ENCODE results near the gene HOXD9. TPM values are rescaled to one million over a fixed set of nuclear protein-coding genes. Genes with fewer than 3 reads are reported as not detected.

HOXD9 gene
- total and polyA plus RNA-seq, 2 of the 8 experiments (the other 6 are each of a cell fraction or from before 2014, with no cell fraction given), result not detected

DNA sequence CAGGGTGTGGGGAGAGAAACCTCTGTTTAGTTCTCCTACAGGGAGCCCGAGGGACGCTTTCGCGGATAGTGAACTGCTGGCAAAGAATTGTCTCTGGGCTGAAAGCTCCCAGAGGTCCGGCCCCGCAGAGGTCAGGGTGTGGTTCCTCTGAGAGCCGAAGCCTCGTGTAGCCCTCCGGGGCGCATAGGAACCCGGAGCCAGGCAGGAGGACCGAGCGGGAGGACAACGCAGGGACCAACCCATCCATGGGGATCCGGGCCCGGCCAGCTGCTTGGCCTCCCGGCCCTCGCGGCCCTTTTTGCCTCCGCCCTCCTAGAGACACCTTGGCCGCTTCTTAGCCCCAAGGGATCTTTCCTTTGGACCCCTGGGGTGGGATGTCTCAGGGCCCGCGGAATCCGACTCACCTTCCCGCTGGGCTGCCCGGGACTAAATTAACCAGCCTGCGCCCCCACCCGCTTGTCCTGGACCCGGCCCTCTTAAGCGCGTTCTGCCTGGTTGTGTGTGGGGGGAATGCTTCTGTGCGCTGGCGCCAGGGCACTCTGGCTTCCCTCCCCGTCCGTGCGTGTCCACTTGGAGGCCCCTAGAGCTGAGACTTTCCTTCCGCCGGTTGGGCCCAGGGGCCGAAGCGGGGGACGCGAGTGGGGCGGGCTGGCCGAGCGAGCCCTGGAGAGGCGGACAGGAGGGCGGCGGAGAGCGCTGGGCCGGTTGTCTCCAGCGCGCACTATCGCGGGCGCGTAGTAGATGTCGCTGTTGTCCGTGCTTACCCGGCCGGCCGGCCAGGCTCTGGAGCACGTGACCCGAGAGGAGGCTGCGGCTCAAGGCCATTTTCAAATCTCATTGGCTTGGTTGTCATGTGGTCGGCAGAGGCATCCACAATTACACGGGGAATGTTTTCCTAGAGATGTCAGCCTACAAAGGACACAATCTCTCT, 6.4 kb upstream of the HOXD9 start, which contains the start of gene HOXD10 (continued):
- TF ChIP-seq SUZ12 (IDR thresholded peaks at IDR 0.05; ENCODE audit: low read length) (peak; percentile 79; the same call in 1 of the 2 replicates), TAF7 (optimal IDR thresholded peaks at IDR 0.05; ENCODE audit: borderline replicate concordance, low read depth, low read length) (no peak), RNF2 (IDR thresholded peaks at IDR 0.05; ENCODE audit: borderline replicate concordance, low read depth, low read length, missing control alignments, poor library complexity, severe bottlenecking) (peak; percentile 96), CHD2 (IDR thresholded peaks at IDR 0.05; ENCODE audit: low read length) (peak; percentile 22; the same call in 1 of the 2 replicates), RAD21 (IDR thresholded peaks at IDR 0.05 in 1 of 2, conservative IDR thresholded peaks at IDR 0.05 in 1 of 2; ENCODE audit: low read depth in 2 of 2, low read length in 2 of 2) (peak; percentile 67 to 74)
- TF ChIP-seq, protein P1, sequence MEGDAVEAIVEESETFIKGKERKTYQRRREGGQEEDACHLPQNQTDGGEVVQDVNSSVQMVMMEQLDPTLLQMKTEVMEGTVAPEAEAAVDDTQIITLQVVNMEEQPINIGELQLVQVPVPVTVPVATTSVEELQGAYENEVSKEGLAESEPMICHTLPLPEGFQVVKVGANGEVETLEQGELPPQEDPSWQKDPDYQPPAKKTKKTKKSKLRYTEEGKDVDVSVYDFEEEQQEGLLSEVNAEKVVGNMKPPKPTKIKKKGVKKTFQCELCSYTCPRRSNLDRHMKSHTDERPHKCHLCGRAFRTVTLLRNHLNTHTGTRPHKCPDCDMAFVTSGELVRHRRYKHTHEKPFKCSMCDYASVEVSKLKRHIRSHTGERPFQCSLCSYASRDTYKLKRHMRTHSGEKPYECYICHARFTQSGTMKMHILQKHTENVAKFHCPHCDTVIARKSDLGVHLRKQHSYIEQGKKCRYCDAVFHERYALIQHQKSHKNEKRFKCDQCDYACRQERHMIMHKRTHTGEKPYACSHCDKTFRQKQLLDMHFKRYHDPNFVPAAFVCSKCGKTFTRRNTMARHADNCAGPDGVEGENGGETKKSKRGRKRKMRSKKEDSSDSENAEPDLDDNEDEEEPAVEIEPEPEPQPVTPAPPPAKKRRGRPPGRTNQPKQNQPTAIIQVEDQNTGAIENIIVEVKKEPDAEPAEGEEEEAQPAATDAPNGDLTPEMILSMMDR (IDR thresholded peaks at IDR 0.05; ENCODE audit: control extremely low read depth in 1 of 3, insufficient read depth in 1 of 3, low read depth in 1 of 3, low read length in 3 of 3), result peak; percentile 58 to 73 (median 62)
- TF ChIP-seq, protein P2, sequence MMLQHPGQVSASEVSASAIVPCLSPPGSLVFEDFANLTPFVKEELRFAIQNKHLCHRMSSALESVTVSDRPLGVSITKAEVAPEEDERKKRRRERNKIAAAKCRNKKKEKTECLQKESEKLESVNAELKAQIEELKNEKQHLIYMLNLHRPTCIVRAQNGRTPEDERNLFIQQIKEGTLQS (IDR thresholded peaks at IDR 0.05; ENCODE audit: insufficient read depth, low read depth, low read length), result peak; percentile 80
- TF ChIP-seq, protein P3, sequence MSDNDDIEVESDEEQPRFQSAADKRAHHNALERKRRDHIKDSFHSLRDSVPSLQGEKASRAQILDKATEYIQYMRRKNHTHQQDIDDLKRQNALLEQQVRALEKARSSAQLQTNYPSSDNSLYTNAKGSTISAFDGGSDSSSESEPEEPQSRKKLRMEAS (IDR thresholded peaks at IDR 0.05), result peak; percentile 90
- TF ChIP-seq, protein P4, sequence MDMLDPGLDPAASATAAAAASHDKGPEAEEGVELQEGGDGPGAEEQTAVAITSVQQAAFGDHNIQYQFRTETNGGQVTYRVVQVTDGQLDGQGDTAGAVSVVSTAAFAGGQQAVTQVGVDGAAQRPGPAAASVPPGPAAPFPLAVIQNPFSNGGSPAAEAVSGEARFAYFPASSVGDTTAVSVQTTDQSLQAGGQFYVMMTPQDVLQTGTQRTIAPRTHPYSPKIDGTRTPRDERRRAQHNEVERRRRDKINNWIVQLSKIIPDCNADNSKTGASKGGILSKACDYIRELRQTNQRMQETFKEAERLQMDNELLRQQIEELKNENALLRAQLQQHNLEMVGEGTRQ (IDR thresholded peaks at IDR 0.05; ENCODE audit: low read length), result peak; percentile 93
